Measurements from ENCODE around the gene STAT4. TPM values are rescaled to one million over a fixed set of nuclear protein-coding genes. Genes with fewer than 3 reads are reported as not detected.

STAT4 gene
- total RNA-seq, 1 donor from 2014 or later: 2.1 TPM

DNA sequence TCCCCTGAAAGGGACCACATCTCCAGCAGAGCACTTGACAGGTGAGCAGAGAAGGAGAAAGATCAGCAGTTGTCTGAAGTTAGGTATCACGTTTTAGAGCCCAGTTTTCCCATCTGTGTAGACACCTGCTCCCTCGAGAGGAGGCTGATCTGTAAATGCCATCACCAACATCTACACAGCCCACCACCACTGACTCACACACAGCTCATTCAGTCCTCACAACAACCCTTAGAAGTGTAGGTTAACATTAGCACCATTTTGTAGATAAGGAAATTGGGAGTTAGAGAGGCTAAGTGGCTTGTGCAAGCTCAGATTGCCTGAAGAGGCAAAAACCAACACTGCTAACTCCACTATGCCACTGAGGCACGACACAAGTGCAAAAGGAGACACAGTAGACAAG lies 99.6 kb downstream of the STAT4 start:
- Mint-ChIP-seq H3K27ac (no peak overlapping the region), H3K4me3 (no peak overlapping the region), H3K4me1 (ENCODE audit: unreplicated experiment) (peaks cover 19% of the 10 kb centered on the region), H3K36me3 (no peaks in the 10 kb centered on the region), H3K27me3 (peaks cover 3% of the 10 kb centered on the region), H3K9me3 (no peaks in the 10 kb centered on the region)
- DNase-seq (ENCODE audit: extremely low spot score, unreplicated experiment): no peak
- TF ChIP-seq, protein P1, sequence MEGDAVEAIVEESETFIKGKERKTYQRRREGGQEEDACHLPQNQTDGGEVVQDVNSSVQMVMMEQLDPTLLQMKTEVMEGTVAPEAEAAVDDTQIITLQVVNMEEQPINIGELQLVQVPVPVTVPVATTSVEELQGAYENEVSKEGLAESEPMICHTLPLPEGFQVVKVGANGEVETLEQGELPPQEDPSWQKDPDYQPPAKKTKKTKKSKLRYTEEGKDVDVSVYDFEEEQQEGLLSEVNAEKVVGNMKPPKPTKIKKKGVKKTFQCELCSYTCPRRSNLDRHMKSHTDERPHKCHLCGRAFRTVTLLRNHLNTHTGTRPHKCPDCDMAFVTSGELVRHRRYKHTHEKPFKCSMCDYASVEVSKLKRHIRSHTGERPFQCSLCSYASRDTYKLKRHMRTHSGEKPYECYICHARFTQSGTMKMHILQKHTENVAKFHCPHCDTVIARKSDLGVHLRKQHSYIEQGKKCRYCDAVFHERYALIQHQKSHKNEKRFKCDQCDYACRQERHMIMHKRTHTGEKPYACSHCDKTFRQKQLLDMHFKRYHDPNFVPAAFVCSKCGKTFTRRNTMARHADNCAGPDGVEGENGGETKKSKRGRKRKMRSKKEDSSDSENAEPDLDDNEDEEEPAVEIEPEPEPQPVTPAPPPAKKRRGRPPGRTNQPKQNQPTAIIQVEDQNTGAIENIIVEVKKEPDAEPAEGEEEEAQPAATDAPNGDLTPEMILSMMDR (conservative IDR thresholded peaks at IDR 0.05): no peak

DNA sequence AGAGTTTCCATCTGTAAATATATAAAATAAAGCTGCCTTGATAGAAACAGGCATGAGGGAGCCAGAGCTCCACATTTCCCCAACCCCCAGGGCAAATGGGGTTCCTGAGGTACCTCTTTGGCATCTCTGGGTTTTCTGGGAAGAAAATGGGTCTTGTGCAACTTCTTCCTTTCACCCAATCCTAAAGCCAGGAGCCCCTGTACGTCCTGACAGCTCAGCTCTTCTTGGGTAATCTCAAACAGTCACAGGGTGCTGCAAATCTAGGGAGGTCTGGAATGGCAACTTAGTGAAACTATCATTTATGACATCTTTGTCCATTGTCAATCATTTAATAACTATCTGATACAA lies 100.2 kb downstream of the STAT4 start:
- H3K27me3 Mint-ChIP-seq: peaks cover 3% of the 10 kb centered on the region
- H3K27ac Mint-ChIP-seq: no peak overlapping the region
- H3K9me3 Mint-ChIP-seq: no peaks in the 10 kb centered on the region
- TF ChIP-seq, protein P1 (conservative IDR thresholded peaks at IDR 0.05): no peak
- no peak for DNase-seq (ENCODE audit: extremely low spot score, unreplicated experiment)
- peaks cover 19% of the 10 kb centered on the region for H3K4me1 Mint-ChIP-seq (ENCODE audit: unreplicated experiment)
- H3K36me3 Mint-ChIP-seq: no peaks in the 10 kb centered on the region
- H3K4me3 Mint-ChIP-seq: no peak overlapping the region

DNA sequence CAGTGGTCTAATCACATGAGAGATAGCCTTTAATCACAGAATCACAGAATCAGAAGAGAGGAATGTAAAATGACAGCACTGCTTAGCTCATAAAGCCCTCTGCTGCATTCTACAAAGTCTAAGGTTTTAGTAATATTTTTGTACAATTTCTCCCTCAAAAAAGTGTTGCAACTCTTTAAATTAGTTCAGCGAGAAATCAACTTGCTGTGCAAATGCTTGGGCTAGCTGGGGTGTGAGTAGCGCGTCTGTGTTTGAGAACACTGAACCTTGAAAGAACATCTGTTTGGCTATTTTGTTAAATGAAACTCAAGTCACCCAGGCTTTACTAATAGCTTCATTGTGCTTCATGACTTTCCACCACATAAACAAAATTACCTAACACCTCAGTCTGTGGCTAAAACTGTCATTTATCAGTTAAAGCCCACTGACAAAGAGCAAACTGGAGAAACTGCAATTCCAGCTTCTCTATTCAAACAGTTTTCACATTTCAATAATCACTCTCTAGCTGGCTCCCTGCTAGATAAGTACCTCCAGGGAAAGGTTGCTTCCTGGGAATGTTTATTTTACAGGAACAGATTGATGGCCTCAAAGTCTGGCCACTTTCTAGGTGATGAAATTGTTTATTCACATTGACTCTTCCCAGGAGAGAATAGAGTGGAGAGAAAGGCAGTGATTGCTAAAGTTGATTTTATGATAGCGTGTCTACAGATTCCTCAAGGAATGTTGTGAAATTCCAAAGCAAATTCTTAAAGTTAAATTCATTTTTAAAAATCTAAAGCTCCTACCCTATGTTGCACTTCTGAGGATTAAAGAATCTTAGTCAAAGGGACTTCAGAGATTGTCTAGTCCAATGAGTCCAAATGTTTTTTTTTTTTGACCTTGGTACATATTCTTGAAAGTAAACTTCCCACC lies 100.8 kb downstream of the STAT4 start:
- DNase-seq (ENCODE audit: extremely low spot score, unreplicated experiment): no peak
- no peaks in the 10 kb centered on the region for H3K9me3 Mint-ChIP-seq
- H3K27ac Mint-ChIP-seq: no peak overlapping the region
- H3K36me3 Mint-ChIP-seq: no peaks in the 10 kb centered on the region
- peaks cover 3% of the 10 kb centered on the region for H3K27me3 Mint-ChIP-seq
- H3K4me1 Mint-ChIP-seq (ENCODE audit: unreplicated experiment): peaks cover 19% of the 10 kb centered on the region
- no peak overlapping the region for H3K4me3 Mint-ChIP-seq
- TF ChIP-seq, protein P1 (conservative IDR thresholded peaks at IDR 0.05): no peak

DNA sequence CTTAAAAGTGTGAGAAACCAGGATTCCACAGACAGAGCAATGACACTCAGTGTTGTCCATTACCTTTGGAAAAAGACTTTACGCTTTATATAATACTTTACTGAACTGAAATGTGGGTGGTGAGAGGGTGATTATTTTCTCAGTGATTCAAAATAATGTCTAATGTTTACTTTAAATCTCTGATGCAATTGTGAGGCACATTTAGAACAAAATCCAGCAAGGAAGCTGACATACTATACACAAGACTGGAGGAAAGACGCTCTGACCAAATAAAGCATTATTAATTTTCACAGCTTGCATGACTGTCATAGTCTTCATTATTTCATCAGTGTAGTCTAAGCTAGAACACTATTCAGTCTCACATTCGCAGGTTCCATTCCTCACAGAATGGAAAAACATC lies 102.7 kb downstream of the STAT4 start:
- Mint-ChIP-seq H3K4me1 (ENCODE audit: unreplicated experiment) (peaks cover 14% of the 10 kb centered on the region), H3K36me3 (no peaks in the 10 kb centered on the region), H3K27me3 (no peaks in the 10 kb centered on the region), H3K4me3 (no peak overlapping the region), H3K27ac (no peak overlapping the region), H3K9me3 (peaks cover 7% of the 10 kb centered on the region)
- no peak for DNase-seq (ENCODE audit: extremely low spot score, unreplicated experiment)
- TF ChIP-seq, protein P1 (conservative IDR thresholded peaks at IDR 0.05): no peak

DNA sequence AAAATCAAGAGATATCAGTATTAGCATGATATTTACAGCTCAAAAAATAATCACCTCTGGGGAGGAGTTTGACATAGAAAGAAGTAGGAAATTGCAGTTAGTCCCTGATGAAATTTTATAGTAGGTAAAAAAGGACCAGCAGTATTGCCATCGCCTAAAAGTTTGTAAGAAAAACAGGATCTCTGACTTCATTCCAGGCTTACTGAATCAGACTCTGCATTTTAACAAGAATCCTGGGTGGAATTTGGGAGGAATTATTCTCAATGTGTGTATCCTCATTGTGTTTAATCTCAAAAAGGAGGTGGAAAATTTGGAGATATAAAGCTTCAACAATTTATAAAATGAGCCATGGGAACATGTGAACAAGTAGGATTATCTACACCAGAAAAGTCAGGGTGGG lies 105.7 kb downstream of the STAT4 start:
- no peak for DNase-seq (ENCODE audit: extremely low spot score, unreplicated experiment)
- TF ChIP-seq, protein P1 (conservative IDR thresholded peaks at IDR 0.05): no peak
- Mint-ChIP-seq H3K36me3 (no peaks in the 10 kb centered on the region), H3K4me1 (ENCODE audit: unreplicated experiment) (peaks cover 8% of the 10 kb centered on the region), H3K4me3 (no peak overlapping the region), H3K27ac (no peak overlapping the region), H3K27me3 (no peaks in the 10 kb centered on the region), H3K9me3 (peaks cover 7% of the 10 kb centered on the region)

Data from type B pancreatic cell (in vitro differentiated cells).